Spleen (tissue), 11 donors: ENCODE measurements around the gene SNRNP27. TPM values are rescaled to one million over a fixed set of nuclear protein-coding genes. Genes with fewer than 3 reads are reported as not detected.
A peak's percentile ranks its signal among the peaks of the same experiment; 100 is the strongest.

ENCODE experiments used
- DNase-seq: peaks from one replicate; pipeline ENCODE4 v3.0.0-alpha.2; 2020
- H3K27ac ChIP-seq, 8 donors: fragments of 200-600 bp; sonication (generic) in 7 of 8; 1 replicate in 4 of 8; 2 replicates in 4 of 8; pipeline versions ENCODE4 v1.5.0 to v1.8.0; 2016 to 2021; ENCODE audit warnings: inconsistent platforms in 4 of 8, mild to moderate bottlenecking in 4 of 8, moderate library complexity in 1 of 8
- H3K27me3 ChIP-seq, 7 donors: fragments of 200-600 bp; sonication (generic) in 6 of 7; replicated peaks in 1 of 7; 1 replicate in 4 of 7; 2 replicates in 3 of 7; pipeline versions ENCODE4 v1.5.0 to v1.8.0; 2016 to 2021; ENCODE audit warnings: inconsistent platforms in 3 of 7, mild to moderate bottlenecking in 1 of 7
- H3K36me3 ChIP-seq, 6 donors: fragments of 200-600 bp; sonication (generic) in 5 of 6; 1 replicate in 4 of 6; 2 replicates in 2 of 6; pipeline versions ENCODE4 v1.5.0 to v1.8.0; 2016 to 2021; ENCODE audit warnings: inconsistent platforms in 2 of 6
- H3K4me1 ChIP-seq, 6 donors: fragments of 200-600 bp; sonication (generic) in 5 of 6; 1 replicate in 3 of 6; 2 replicates in 3 of 6; pipeline versions ENCODE4 v1.5.0 to v1.8.0; 2016 to 2021; ENCODE audit warnings: inconsistent platforms in 3 of 6
- H3K4me3 ChIP-seq, 8 donors: fragments of 200-600 bp; sonication (generic) in 7 of 8; 1 replicate in 4 of 8; 2 replicates in 4 of 8; pipeline versions ENCODE4 v1.5.0 to v1.8.0; 2016 to 2021; ENCODE audit warnings: inconsistent platforms in 4 of 8, mild to moderate bottlenecking in 4 of 8, moderate library complexity in 2 of 8
- H3K9me3 ChIP-seq, 8 donors: fragments of 200-600 bp; sonication (generic) in 7 of 8; 1 replicate in 4 of 8; 2 replicates in 4 of 8; pipeline versions ENCODE4 v1.5.0 to v1.8.0; 2016 to 2021; ENCODE audit warnings: inconsistent platforms in 4 of 8
- CTCF ChIP-seq, 11 experiments: fragments of 200-600 bp in 7 of 11; fragments of 450-650 bp in 4 of 11; sonication (generic) in 4 of 11; IDR thresholded peaks in 8 of 11; conservative IDR thresholded peaks in 3 of 11; 1 replicate in 7 of 11; 2 replicates in 4 of 11; pipeline versions ENCODE4 v1.4.0 to v1.8.0; 2016 to 2021; ENCODE audit warnings: antibody characterized with exemption in 11 of 11, inconsistent platforms in 4 of 11, mild to moderate bottlenecking in 1 of 11
- POLR2A ChIP-seq, 3 donors: fragments of 450-650 bp; IDR thresholded peaks; one replicate each; pipeline ENCODE4 v1.5.1; 2017; ENCODE audit warnings: antibody characterized with exemption in 3 of 3, mild to moderate bottlenecking in 1 of 3
- POLR2AphosphoS5 ChIP-seq, 3 donors: sonication (generic); formaldehyde crosslinking; IDR thresholded peaks; one replicate each; pipeline ENCODE4 v1.5.1; 2017; ENCODE audit warnings: antibody characterized with exemption in 3 of 3
- WGBS, 5 donors: extraction: QIAGEN DNeasy Blood & Tissue Kit in 3 of 5; methylation state at CpG; one replicate each; pipeline versions ENCODE4 v1.1.5 to v1.1.7; 2013 to 2018; 5-methylcytosine and 5-hydroxymethylcytosine counted together
- intact Hi-C: fragments of 100-400 bp; cut with DNase I; formaldehyde crosslinking; loops from one replicate; pipeline ENCODE4 v1.15.0; 2023; ENCODE audit warnings: low total_unique reads
- polyA plus RNA-seq, 3 donors: library from polyadenylated mRNA; stranded (reverse); fragments of 200-250 nt; gene quantifications; one replicate each; pipeline ENCODE4 v1.2.1, GENCODE V29; 2013
- total RNA-seq, 7 donors: library from RNA; depleted of rRNA in 3 of 7; stranded (reverse); fragments of >200 nt in 3 of 7; fragmentation: NEBNext Ultra II Directional in 4 of 7; extraction: Animal tissue kit (Norgen Biotek cat#: 25700) in 4 of 7; gene quantifications; one replicate each; pipeline versions ENCODE4 v1.1.0 to v1.2.1, GENCODE V29; 2016 to 2021
- donor health status: healthy with polysubstance abuse.
- donor health status: DM: no; HTN: no; CAD: no; lungs with moderate emphysema.
- donor health status: DM: no; HTN: no; CAD: no.
- donor health status: Bipolar disorder and iron deficiency.
- donor health status: healthy.
- donor health status: DM: no; HTN: no; CAD: no.
- donor health status: DM: yes; HTN: yes; CAD: no.

Gene SNRNP27
- total and polyA plus RNA-seq, 10 donors = 28.0 to 62.9 (median 40.7) TPM

- WGBS, 5 donors = 92 to 96% (median 94%) methylated on average over 7 of the region's 7 CpGs
- Histone ChIP-seq H3K4me1 (peaks cover 4 to 73% (median 19%) of the 10 kb centered on the region in 6 donors), H3K4me3 (peak overlapping the region in 1 of 8 donors; percentile 56), H3K36me3 (peaks cover 0 to 44% (median 32%) of the 10 kb centered on the region in 6 donors), H3K9me3 (no peaks in the 10 kb centered on the region), H3K27me3 (peaks cover 0 to 6% (median 0%) of the 10 kb centered on the region in 7 donors), H3K27ac (peak overlapping the region in 7 of 8 donors; percentile 76 to 93 (median 81))
- intact Hi-C loops = no loop called here
- TF ChIP-seq CTCF (IDR thresholded peaks at IDR 0.05 in 8 of 11, conservative IDR thresholded peaks at IDR 0.05 in 3 of 11) (no peak), POLR2AphosphoS5 (IDR thresholded peaks at IDR 0.05) (no peak), POLR2A (IDR thresholded peaks at IDR 0.05) (no peak)
- no peak for DNase-seq
These were observed 51.0 kb downstream of the SNRNP27 start for GRCh38 chr2:69944756-69945155.

GRCh38 chr2:69945441-69945840 is 51.7 kb downstream of the SNRNP27 start:
- 44 to 78% (median 61%) methylated on average over 8 of the region's 8 CpGs for WGBS, 5 donors
- peaks cover 0 to 37% (median 26%) of the 10 kb centered on the region in 6 donors for H3K36me3 ChIP-seq
- H3K9me3 ChIP-seq = no peaks in the 10 kb centered on the region
- H3K27ac ChIP-seq = peak overlapping the region in 7 of 8 donors; percentile 76 to 93 (median 81)
- peaks cover 4 to 69% (median 19%) of the 10 kb centered on the region in 6 donors for H3K4me1 ChIP-seq
- H3K4me3 ChIP-seq = peak overlapping the region in 1 of 8 donors; percentile 56
- intact Hi-C loops = no loop called here
- peak; percentile 89 for DNase-seq
- peaks cover 0 to 6% (median 0%) of the 10 kb centered on the region in 7 donors for H3K27me3 ChIP-seq
- TF ChIP-seq POLR2A (IDR thresholded peaks at IDR 0.05) = no peak
- peak; percentile 36 to 68 (median 67) for TF ChIP-seq POLR2AphosphoS5 (IDR thresholded peaks at IDR 0.05)
- no peak for TF ChIP-seq CTCF (IDR thresholded peaks at IDR 0.05 in 8 of 11, conservative IDR thresholded peaks at IDR 0.05 in 3 of 11)

- H3K9me3 ChIP-seq = no peaks in the 10 kb centered on the region
- intact Hi-C loops = no loop called here
- 80 to 94% (median 90%) methylated on average over 8 of the region's 8 CpGs for WGBS, 5 donors
- H3K27me3 ChIP-seq = peaks cover 0 to 6% (median 0%) of the 10 kb centered on the region in 7 donors
- DNase-seq = no peak
- H3K36me3 ChIP-seq = peaks cover 0 to 32% (median 21%) of the 10 kb centered on the region in 6 donors
- peak overlapping the region in 1 of 8 donors; percentile 56 for H3K4me3 ChIP-seq
- no peak for TF ChIP-seq CTCF (IDR thresholded peaks at IDR 0.05 in 8 of 11, conservative IDR thresholded peaks at IDR 0.05 in 3 of 11)
- H3K27ac ChIP-seq = peak overlapping the region in 7 of 8 donors; percentile 76 to 93 (median 81)
- peaks cover 4 to 69% (median 19%) of the 10 kb centered on the region in 6 donors for H3K4me1 ChIP-seq
These were observed 52.2 kb downstream of the SNRNP27 start for GRCh38 chr2:69945941-69946340.

- Histone ChIP-seq H3K4me1 (peaks cover 4 to 69% (median 19%) of the 10 kb centered on the region in 6 donors), H3K27ac (peak overlapping the region in 7 of 8 donors; percentile 76 to 93 (median 81)), H3K27me3 (peaks cover 0 to 6% (median 0%) of the 10 kb centered on the region in 7 donors), H3K36me3 (peaks cover 0 to 25% (median 16%) of the 10 kb centered on the region in 6 donors), H3K4me3 (peak overlapping the region in 1 of 8 donors; percentile 56), H3K9me3 (no peaks in the 10 kb centered on the region)
- no peak for DNase-seq
- intact Hi-C loops = no loop called here
- 38 to 56% (median 48%) methylated on average over 10 to 13 of the region's 13 CpGs for WGBS, 5 donors
- TF ChIP-seq POLR2A (IDR thresholded peaks at IDR 0.05) (no peak), CTCF (IDR thresholded peaks at IDR 0.05 in 8 of 11, conservative IDR thresholded peaks at IDR 0.05 in 3 of 11) (peak in 1 of 11 experiments; percentile 6), POLR2AphosphoS5 (IDR thresholded peaks at IDR 0.05) (peak in 1 of 3 donors; percentile 48)
These were observed 52.9 kb downstream of the SNRNP27 start for GRCh38 chr2:69946351-69947324.
